ENCODE measurements around the gene NLRC3. TPM values are rescaled to one million over a fixed set of nuclear protein-coding genes. Genes with fewer than 3 reads are reported as not detected.

Gene NLRC3
- total and polyA plus RNA-seq, 3 donors from 2014 or later: 0.76 to 3.0 (median 1.9) TPM

- intact Hi-C loops (cut with DNase I; ENCODE audit: low total_unique reads): no loop called here
- no peak overlapping the region for H3K27ac ChIP-seq
- DNase-seq: no peak
- H3K27me3 ChIP-seq: no peaks in the 10 kb centered on the region
- no peak overlapping the region for H3K4me3 ChIP-seq
- no peaks in the 10 kb centered on the region for H3K36me3 ChIP-seq (ENCODE audit: low read depth, missing control alignments)
- no peaks in the 10 kb centered on the region for H3K9me3 ChIP-seq
- peaks cover 5% of the 10 kb centered on the region for H3K4me1 ChIP-seq
- TF ChIP-seq CTCF (IDR thresholded peaks at IDR 0.05) (no peak), POLR2A (IDR thresholded peaks at IDR 0.05) (no peak)
- 85 to 87% methylated on average over 11 of the region's 11 CpGs for WGBS, 2 donors
Measured at GRCh38 chr16:3606441-3606840, 29.2 kb upstream of the NLRC3 start.

- TF ChIP-seq CTCF (IDR thresholded peaks at IDR 0.05) (no peak), POLR2A (IDR thresholded peaks at IDR 0.05) (no peak)
- H3K4me3 ChIP-seq: no peak overlapping the region
- WGBS, 2 donors: 86 to 100% methylated on average over 3 to 7 of the region's 7 CpGs
- no peaks in the 10 kb centered on the region for H3K36me3 ChIP-seq (ENCODE audit: low read depth, missing control alignments)
- DNase-seq: no peak
- H3K27ac ChIP-seq: no peak overlapping the region
- no peaks in the 10 kb centered on the region for H3K9me3 ChIP-seq
- no peaks in the 10 kb centered on the region for H3K4me1 ChIP-seq
- intact Hi-C loops (cut with DNase I; ENCODE audit: low total_unique reads): no loop called here
- H3K27me3 ChIP-seq: no peaks in the 10 kb centered on the region
Measured at GRCh38 chr16:3602320-3602653, 25.1 kb upstream of the NLRC3 start.

- no peak overlapping the region for H3K27ac ChIP-seq
- no peaks in the 10 kb centered on the region for H3K36me3 ChIP-seq (ENCODE audit: low read depth, missing control alignments)
- no peaks in the 10 kb centered on the region for H3K4me1 ChIP-seq
- H3K9me3 ChIP-seq: no peaks in the 10 kb centered on the region
- no peak for DNase-seq
- H3K27me3 ChIP-seq: no peaks in the 10 kb centered on the region
- TF ChIP-seq CTCF (IDR thresholded peaks at IDR 0.05) (no peak), POLR2A (IDR thresholded peaks at IDR 0.05) (no peak)
- H3K4me3 ChIP-seq: no peak overlapping the region
- 74 to 91% methylated on average over 8 to 13 of the region's 13 CpGs for WGBS, 2 donors
- intact Hi-C loops (cut with DNase I; ENCODE audit: low total_unique reads): no loop called here
Measured at GRCh38 chr16:3601614-3602319, 24.6 kb upstream of the NLRC3 start.

GRCh38 chr16:3599922-3600321 lies 22.7 kb upstream of the NLRC3 start:
- no peaks in the 10 kb centered on the region for H3K36me3 ChIP-seq (ENCODE audit: low read depth, missing control alignments)
- intact Hi-C loops (cut with DNase I; ENCODE audit: low total_unique reads): no loop called here
- 94 to 98% methylated on average over 4 of the region's 4 CpGs for WGBS, 2 donors
- no peaks in the 10 kb centered on the region for H3K9me3 ChIP-seq
- no peak overlapping the region for H3K4me3 ChIP-seq
- TF ChIP-seq CTCF (IDR thresholded peaks at IDR 0.05) (no peak), POLR2A (IDR thresholded peaks at IDR 0.05) (no peak)
- H3K27me3 ChIP-seq: no peaks in the 10 kb centered on the region
- no peak overlapping the region for H3K27ac ChIP-seq
- DNase-seq: no peak
- H3K4me1 ChIP-seq: no peaks in the 10 kb centered on the region

- H3K4me3 ChIP-seq: no peak overlapping the region
- 83 to 92% methylated on average over 8 of the region's 8 CpGs for WGBS, 2 donors
- no peaks in the 10 kb centered on the region for H3K36me3 ChIP-seq (ENCODE audit: low read depth, missing control alignments)
- H3K9me3 ChIP-seq: no peaks in the 10 kb centered on the region
- TF ChIP-seq CTCF (IDR thresholded peaks at IDR 0.05): no peak
- no peak for TF ChIP-seq POLR2A (IDR thresholded peaks at IDR 0.05)
- DNase-seq: no peak
- no peak overlapping the region for H3K27ac ChIP-seq
- intact Hi-C loops (cut with DNase I; ENCODE audit: low total_unique reads): no loop called here
- H3K4me1 ChIP-seq: no peaks in the 10 kb centered on the region
- H3K27me3 ChIP-seq: no peaks in the 10 kb centered on the region
Measured at GRCh38 chr16:3599121-3599520, 21.9 kb upstream of the NLRC3 start.

Measured in testis (tissue), 3 donors.